ENCODE data around the gene FHIT. TPM values are rescaled to one million over a fixed set of nuclear protein-coding genes. Genes with fewer than 3 reads are reported as not detected.

FHIT gene
- total RNA-seq, 4 donors from 2014 or later: 5.0 to 15.3 (median 8.3) TPM

GRCh38 chr3:59774634-59775033 is 1476.6 kb downstream of the FHIT start:
- no peak for DNase-seq (ENCODE audit: low spot score in 2 of 2)
- intact Hi-C loops (cut with DNase I; ENCODE audit: low total_unique reads): no loop called here
- 53 to 57% methylated on average over 6 of the region's 6 CpGs for WGBS, 2 donors
- H3K4me3 ChIP-seq (ENCODE audit: low read depth, poor library complexity, severe bottlenecking): no peak overlapping the region
- TF ChIP-seq POLR2A (IDR thresholded peaks at IDR 0.05) (no peak), CTCF (IDR thresholded peaks at IDR 0.05) (no peak)

DNA sequence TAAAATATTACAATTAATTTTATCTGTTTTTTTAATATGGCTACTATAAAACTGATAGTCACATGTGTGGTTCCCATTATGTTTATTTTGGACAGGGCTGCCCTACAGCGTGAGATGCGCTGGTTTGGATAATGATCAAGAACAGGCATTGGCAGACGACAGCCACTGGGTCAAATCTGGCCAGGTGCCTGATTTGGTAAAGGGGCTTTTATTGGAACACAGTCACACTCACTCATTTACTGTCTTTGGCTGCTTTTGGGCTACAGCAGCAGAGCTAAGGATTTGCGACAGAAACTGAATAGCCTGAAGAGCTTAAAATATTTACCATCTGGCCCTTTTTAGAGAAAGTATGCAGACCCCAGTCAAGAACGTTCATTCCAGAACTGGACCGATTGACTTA is 1477.3 kb downstream of the FHIT start:
- DNase-seq (ENCODE audit: low spot score in 2 of 2): no peak
- 64 to 65% methylated on average over 6 of the region's 6 CpGs for WGBS, 2 donors
- intact Hi-C loops (cut with DNase I; ENCODE audit: low total_unique reads): no loop called here
- no peak for TF ChIP-seq POLR2A (IDR thresholded peaks at IDR 0.05)
- TF ChIP-seq CTCF (IDR thresholded peaks at IDR 0.05): no peak
- H3K4me3 ChIP-seq (ENCODE audit: low read depth, poor library complexity, severe bottlenecking): no peak overlapping the region

DNA sequence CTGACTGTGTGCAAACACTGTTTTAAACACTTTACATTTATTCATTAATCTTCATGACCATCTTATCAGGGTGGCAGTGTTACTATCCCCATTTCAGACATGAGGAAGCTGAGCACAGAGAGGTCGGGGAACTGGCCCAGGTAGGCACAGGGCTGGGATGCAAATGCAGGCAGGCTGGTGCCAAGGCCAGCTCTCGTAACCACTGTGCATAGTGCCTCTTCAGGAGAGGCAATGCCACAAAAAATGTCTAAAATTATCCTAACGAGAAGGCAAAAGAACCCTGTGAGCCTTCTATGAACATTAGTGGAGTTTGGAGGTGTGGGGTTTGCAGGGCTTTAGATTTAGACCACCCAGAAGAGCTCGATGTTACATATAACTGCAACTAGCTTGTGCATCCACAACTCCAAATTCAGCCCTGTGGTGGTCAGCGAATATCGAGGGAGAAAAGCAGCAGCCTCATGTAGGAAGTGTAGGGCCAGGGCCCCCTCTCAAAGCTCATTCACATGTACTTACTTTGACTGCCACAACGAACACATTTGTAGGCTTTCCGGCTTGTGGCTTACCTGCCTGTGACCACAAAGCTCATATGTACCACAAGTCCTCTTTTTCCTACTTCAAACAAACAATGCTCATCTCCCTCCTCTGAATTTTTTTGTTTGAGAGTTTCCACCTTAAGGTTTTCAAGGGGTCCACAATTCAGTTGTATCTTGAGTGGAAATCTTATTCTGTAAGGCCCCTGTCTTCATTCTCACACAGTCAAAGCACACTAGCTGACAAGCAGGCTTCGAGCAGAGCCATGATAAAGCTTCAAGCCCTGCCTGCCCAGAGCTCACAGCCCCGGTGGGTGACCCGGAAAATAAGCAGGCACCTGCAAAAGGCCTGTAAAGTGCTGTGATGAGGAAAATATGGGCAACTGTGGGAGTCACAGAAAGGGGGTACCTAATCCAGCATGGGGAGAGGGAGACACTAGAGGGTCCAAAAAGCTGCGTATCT is 1478.5 kb downstream of the FHIT start:
- WGBS, 2 donors: 71 to 78% methylated on average over 12 of the region's 12 CpGs
- intact Hi-C loops (cut with DNase I; ENCODE audit: low total_unique reads): no loop called here
- DNase-seq (ENCODE audit: low spot score in 2 of 2): no peak
- H3K4me3 ChIP-seq (ENCODE audit: low read depth, poor library complexity, severe bottlenecking): no peak overlapping the region
- TF ChIP-seq POLR2A (IDR thresholded peaks at IDR 0.05): no peak

DNA sequence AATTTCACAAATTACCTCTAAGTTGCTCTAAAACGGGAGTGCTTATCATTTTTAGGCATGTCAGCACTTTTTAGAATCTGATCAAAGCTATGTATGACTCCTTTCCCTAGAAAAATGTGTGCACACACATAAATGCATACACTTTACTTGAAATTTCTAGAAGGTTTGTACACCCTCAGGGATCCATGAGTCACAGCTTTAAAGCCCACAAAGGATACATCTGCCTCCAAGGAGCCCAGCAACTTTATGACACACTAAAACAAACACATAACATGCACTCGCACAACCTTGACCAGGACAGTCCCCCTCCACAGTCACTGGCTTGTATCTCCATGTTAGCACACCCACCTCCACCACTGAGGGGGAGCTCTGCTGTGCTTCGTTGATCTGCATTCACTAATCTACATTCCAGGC is 1479.5 kb downstream of the FHIT start:
- DNase-seq (ENCODE audit: low spot score in 2 of 2): no peak
- TF ChIP-seq CTCF (IDR thresholded peaks at IDR 0.05): no peak
- TF ChIP-seq POLR2A (IDR thresholded peaks at IDR 0.05): no peak
- no peak overlapping the region for H3K4me3 ChIP-seq (ENCODE audit: low read depth, poor library complexity, severe bottlenecking)
- intact Hi-C loops (cut with DNase I; ENCODE audit: low total_unique reads): no loop called here
- WGBS, 2 donors: 65 to 79% methylated on average over 3 of the region's 3 CpGs

- H3K4me3 ChIP-seq (ENCODE audit: low read depth, poor library complexity, severe bottlenecking): no peak overlapping the region
- intact Hi-C loops (cut with DNase I; ENCODE audit: low total_unique reads): no loop called here
- TF ChIP-seq CTCF (IDR thresholded peaks at IDR 0.05) (no peak), POLR2A (IDR thresholded peaks at IDR 0.05) (no peak)
- 89 to 90% methylated on average over 13 of the region's 13 CpGs for WGBS, 2 donors
- DNase-seq (ENCODE audit: low spot score in 2 of 2): no peak
Measured at GRCh38 chr3:59769127-59769750, 1482.0 kb downstream of the FHIT start.

- DNase-seq (ENCODE audit: low spot score in 2 of 2): peak in 1 of 2 donors; percentile 59
- H3K4me3 ChIP-seq (ENCODE audit: low read depth, poor library complexity, severe bottlenecking): no peak overlapping the region
- TF ChIP-seq POLR2A (IDR thresholded peaks at IDR 0.05) (no peak), CTCF (IDR thresholded peaks at IDR 0.05) (no peak)
- intact Hi-C loops (cut with DNase I; ENCODE audit: low total_unique reads): no loop called here
- WGBS, 2 donors: 65 to 67% methylated on average over 6 of the region's 6 CpGs
Measured at GRCh38 chr3:59766200-59766872, 1484.9 kb downstream of the FHIT start.
